Raji (cell line): ENCODE data around the gene C3orf70.

Experiments used
- POLR2A ChIP-seq: IDR thresholded peaks from 2 replicates; pipeline ENCODE4 v1.6.1; 2011; ENCODE audit warnings: low read depth, low read length, control low read depth; ENCODE audit not compliant: insufficient read depth

The C3orf70 gene, protein sequence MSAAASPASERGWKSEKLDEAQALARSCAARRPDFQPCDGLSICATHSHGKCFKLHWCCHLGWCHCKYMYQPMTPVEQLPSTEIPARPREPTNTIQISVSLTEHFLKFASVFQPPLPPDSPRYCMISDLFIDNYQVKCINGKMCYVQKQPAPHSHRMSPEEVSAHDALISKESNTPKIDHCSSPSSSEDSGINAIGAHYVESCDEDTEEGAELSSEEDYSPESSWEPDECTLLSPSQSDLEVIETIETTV

GRCh38 chr3:185152410-185153170, at the start of gene C3orf70:
Gene C3orf70 (minus strand): TSS chr3:185153060. CDS start chr3:185152823, 237 bp downstream.
- no peak for TF ChIP-seq POLR2A

DNA sequence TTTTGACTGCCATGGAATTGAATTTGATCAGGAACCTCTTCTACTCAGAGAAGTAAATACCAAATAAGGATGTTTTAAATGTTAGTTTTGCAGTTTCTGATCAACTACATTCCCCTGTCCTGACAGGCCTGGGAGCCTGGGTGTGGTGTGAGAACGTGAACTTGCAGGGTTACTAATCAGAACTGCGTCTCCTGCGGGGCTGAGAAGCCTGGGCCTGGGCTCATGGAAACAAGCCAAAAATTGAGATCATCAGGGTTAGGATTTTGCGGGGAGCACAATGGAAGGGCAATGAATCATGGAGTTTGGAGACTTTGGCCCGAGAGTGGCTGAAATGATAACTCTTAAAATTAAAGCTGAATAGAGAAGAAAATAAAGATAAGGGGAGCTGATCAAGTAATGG, 47.8 kb upstream of the C3orf70 start:
- no peak for TF ChIP-seq POLR2A

GRCh38 chr3:185199671-185200070, 46.8 kb upstream of the C3orf70 start:
- TF ChIP-seq POLR2A: no peak

DNA sequence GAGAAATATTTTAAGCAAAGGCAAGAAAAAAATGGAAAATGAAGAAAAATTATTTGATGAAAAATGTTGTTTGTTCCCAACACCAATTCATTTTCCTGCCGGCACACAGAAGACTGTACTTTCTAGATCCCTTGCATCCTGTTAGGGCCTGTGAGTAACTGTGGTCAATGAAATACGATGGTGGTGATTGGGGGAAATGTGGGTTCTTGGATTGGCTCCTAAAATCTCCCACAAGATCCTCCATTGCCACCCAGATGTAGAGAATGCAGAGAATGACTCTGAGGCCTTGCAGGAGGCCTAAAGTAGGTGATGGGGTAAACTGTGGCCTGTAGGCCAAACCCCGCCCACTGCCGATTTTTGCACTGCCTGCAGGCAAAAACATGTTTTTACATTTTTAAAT, 46.3 kb upstream of the C3orf70 start:
- no peak for TF ChIP-seq POLR2A

GRCh38 chr3:185197068-185197467, 44.2 kb upstream of the C3orf70 start:
- TF ChIP-seq POLR2A: no peak

DNA sequence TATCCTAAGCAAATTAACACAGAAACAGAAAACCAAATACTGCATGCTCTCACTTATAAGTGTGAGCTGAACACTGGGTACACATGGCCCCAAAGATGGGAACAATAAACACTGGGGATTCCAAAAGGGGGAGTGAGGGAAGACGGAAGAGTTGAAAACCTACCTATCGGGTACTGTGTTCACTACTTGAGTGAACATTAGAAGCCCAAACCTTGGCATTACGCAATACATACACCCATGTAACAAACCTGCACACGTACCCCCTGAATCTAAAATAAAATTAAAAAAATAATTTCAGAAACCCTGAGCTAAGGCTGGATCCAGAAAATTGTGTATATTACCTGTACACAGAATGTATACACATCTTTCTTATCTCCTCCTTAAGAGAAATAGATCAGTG, 42.8 kb upstream of the C3orf70 start:
- TF ChIP-seq POLR2A: no peak

DNA sequence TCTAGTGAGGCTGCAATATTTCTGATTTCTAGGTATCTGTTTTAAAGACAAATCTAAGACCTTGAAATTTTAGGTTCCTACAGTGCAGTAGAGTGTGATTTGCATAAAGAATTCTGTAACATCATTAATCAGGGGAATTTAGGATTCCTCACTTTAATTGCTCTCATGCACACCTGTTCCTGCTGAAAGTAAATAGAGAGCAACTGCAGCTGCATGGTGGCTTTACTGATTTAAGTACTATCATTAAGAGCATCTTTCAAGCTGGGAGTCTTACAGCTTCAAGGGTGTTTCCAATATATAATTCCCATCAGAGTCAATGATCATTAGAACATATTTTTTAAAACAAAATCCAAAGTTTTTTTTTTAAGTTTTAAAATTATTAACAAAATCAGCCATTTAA, 36.0 kb upstream of the C3orf70 start:
- TF ChIP-seq POLR2A: no peak

- TF ChIP-seq POLR2A: no peak
These were observed 34.5 kb upstream of the C3orf70 start for GRCh38 chr3:185187391-185187790.

DNA sequence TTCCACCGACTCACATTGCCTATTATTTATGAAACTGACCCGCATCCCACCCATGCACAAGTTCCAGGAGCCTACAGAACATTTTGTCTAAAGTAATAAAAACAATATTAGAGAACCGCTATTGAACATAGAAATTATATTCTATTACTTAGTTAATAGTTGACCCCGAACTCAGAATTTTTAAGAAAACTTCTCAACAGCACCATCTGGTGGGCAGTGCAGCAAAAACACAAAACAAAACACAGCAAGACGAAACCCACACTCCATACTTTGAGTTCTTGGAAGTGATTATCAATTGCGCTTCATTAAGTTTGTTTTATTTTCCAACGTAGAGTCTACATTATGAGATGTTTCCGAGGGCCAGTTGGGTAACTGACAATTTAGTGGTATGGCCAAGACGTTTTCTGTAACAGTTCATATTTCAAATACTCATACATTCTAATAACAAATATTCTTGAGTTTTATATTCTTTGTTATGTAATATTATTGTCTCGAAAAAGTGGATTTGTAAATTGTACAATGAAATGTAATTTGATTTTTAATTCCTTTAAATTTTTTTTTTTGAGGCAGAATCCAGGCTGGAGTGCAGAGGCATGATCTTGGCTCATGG, 24.0 kb upstream of the C3orf70 start:
- TF ChIP-seq POLR2A: no peak

- no peak for TF ChIP-seq POLR2A
These were observed 22.6 kb upstream of the C3orf70 start for GRCh38 chr3:185175370-185175987.

GRCh38 chr3:185172086-185173049, 19.5 kb upstream of the C3orf70 start:
- TF ChIP-seq POLR2A: no peak

- TF ChIP-seq POLR2A: no peak
These were observed 11.8 kb upstream of the C3orf70 start for GRCh38 chr3:185164428-185165217.

- TF ChIP-seq POLR2A: no peak
These were observed 9.8 kb upstream of the C3orf70 start for GRCh38 chr3:185162634-185163033.

GRCh38 chr3:185161761-185162160, 8.9 kb upstream of the C3orf70 start:
- TF ChIP-seq POLR2A: no peak

DNA sequence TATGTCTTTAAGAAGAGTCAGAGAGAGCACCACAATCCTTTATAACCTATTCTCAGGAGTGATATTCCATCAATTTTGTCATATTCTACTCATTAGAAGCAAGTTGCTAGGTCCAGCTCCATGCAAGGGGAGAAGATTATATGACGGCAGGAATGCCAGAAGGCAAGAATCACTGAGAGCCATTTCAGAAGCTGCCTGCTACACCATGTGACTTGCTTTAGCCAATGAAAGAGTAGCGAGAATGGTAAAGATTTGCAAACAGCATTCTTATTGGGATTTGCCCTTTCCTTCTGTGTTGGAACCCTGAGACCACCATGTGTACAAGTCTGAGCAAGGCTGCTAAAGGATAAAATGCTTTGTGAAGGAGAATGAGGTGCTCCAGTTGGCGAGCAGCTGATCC, 4.5 kb upstream of the C3orf70 start:
- no peak for TF ChIP-seq POLR2A
